ENCODE measurements around the gene CDS2. TPM values are rescaled to one million over a fixed set of nuclear protein-coding genes. Genes with fewer than 3 reads are reported as not detected.
"Not testable (repeated sequence)": the region's sequence is repeated elsewhere in the genome, so short reads cannot be mapped to it uniquely, and the experiment has no call there.

CDS2 gene
- total RNA-seq, 1 experiment from 2014 or later = 67.4 TPM

GRCh38 chr20:5095454-5095853 lies 31.4 kb upstream of the CDS2 start:
- TF ChIP-seq EZH2 (IDR thresholded peaks at IDR 0.05; ENCODE audit: borderline replicate concordance, low read depth, low read length, poor library complexity, severe bottlenecking) (no peak), CTCF (conservative IDR thresholded peaks at IDR 0.05; ENCODE audit: low read depth, low read length) (no peak)
- Histone ChIP-seq H3K4me3 (ENCODE audit: low read depth, low read length, poor library complexity, severe bottlenecking) (no peak overlapping the region), H3K27me3 (replicated peaks; ENCODE audit: insufficient read depth, low read depth, low read length, poor library complexity) (no peaks in the 10 kb centered on the region), H3K9me3 (ENCODE audit: low read depth, low read length, poor library complexity, severe bottlenecking) (no peaks in the 10 kb centered on the region), H3K4me1 (ENCODE audit: insufficient read depth, low read length, poor library complexity, severe bottlenecking) (no peaks in the 10 kb centered on the region), H3K36me3 (ENCODE audit: insufficient read depth, low read length, poor library complexity, severe bottlenecking) (peaks cover 27% of the 10 kb centered on the region), H3K27ac (ENCODE audit: low read depth, low read length, poor library complexity, severe bottlenecking) (no peak overlapping the region)
- no peak for DNase-seq (ENCODE audit: low spot score)
- ChIA-PET CTCF (no interaction called here), POLR2A (ENCODE audit: low non-redundant PET) (no interaction called here)
- intact Hi-C loops (cut with micrococcal nuclease; ENCODE audit: unreplicated experiment) = loop anchor here (10.0 kb wide), 1 partner anchor 131 kb away; no protein-coding TSS in a partner anchor
- no TSS peak for BruUV-seq (replicated peaks)

DNA sequence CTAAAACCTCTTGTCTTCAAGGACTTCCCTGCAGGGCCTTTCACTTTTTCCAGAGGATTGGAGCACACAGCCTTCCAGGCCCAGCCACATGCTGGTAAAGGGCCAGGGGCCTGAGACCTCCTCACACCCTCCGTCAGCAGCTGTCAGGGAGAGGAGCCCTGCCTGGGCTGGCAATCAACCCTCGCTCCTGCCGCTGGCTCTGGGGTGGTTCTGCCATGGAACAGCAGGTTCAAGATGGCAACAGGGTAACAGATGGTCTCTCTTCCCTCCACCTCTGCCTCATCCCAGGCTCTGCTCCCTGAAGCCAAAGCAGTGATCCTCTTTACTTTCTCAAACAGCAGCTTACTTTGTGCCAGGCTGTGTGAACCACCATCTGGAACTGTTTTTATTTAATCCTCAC lies 30.9 kb upstream of the CDS2 start:
- BruUV-seq (replicated peaks) = no TSS peak
- ChIA-PET POLR2A (ENCODE audit: low non-redundant PET) (no interaction called here), CTCF (no interaction called here)
- intact Hi-C loops (cut with micrococcal nuclease; ENCODE audit: unreplicated experiment) = loop anchor here (10.0 kb wide), 1 partner anchor 131 kb away; no protein-coding TSS in a partner anchor
- DNase-seq (ENCODE audit: low spot score) = no peak
- TF ChIP-seq CTCF (conservative IDR thresholded peaks at IDR 0.05; ENCODE audit: low read depth, low read length) (no peak), EZH2 (IDR thresholded peaks at IDR 0.05; ENCODE audit: borderline replicate concordance, low read depth, low read length, poor library complexity, severe bottlenecking) (no peak)
- no peaks in the 10 kb centered on the region for H3K27me3 ChIP-seq (replicated peaks; ENCODE audit: insufficient read depth, low read depth, low read length, poor library complexity)
- H3K36me3 ChIP-seq (ENCODE audit: insufficient read depth, low read length, poor library complexity, severe bottlenecking) = peaks cover 30% of the 10 kb centered on the region
- no peak overlapping the region for H3K4me3 ChIP-seq (ENCODE audit: low read depth, low read length, poor library complexity, severe bottlenecking)
- no peaks in the 10 kb centered on the region for H3K4me1 ChIP-seq (ENCODE audit: insufficient read depth, low read length, poor library complexity, severe bottlenecking)
- no peak overlapping the region for H3K27ac ChIP-seq (ENCODE audit: low read depth, low read length, poor library complexity, severe bottlenecking)
- no peaks in the 10 kb centered on the region for H3K9me3 ChIP-seq (ENCODE audit: low read depth, low read length, poor library complexity, severe bottlenecking)

GRCh38 chr20:5096463-5096862 lies 30.3 kb upstream of the CDS2 start:
- no TSS peak for BruUV-seq (replicated peaks)
- no peak overlapping the region for H3K27ac ChIP-seq (ENCODE audit: low read depth, low read length, poor library complexity, severe bottlenecking)
- POLR2A ChIA-PET (ENCODE audit: low non-redundant PET) = no interaction called here
- no peaks in the 10 kb centered on the region for H3K9me3 ChIP-seq (ENCODE audit: low read depth, low read length, poor library complexity, severe bottlenecking)
- TF ChIP-seq EZH2 (IDR thresholded peaks at IDR 0.05; ENCODE audit: borderline replicate concordance, low read depth, low read length, poor library complexity, severe bottlenecking) = no peak
- TF ChIP-seq CTCF (conservative IDR thresholded peaks at IDR 0.05; ENCODE audit: low read depth, low read length) = no peak
- intact Hi-C loops (cut with micrococcal nuclease; ENCODE audit: unreplicated experiment) = loop anchor here (10.0 kb wide), 1 partner anchor 132 kb away; no protein-coding TSS in a partner anchor
- H3K4me3 ChIP-seq (ENCODE audit: low read depth, low read length, poor library complexity, severe bottlenecking) = no peak overlapping the region
- no peaks in the 10 kb centered on the region for H3K27me3 ChIP-seq (replicated peaks; ENCODE audit: insufficient read depth, low read depth, low read length, poor library complexity)
- CTCF ChIA-PET = no interaction called here
- H3K4me1 ChIP-seq (ENCODE audit: insufficient read depth, low read length, poor library complexity, severe bottlenecking) = no peaks in the 10 kb centered on the region
- no peak for DNase-seq (ENCODE audit: low spot score)
- H3K36me3 ChIP-seq (ENCODE audit: insufficient read depth, low read length, poor library complexity, severe bottlenecking) = peaks cover 34% of the 10 kb centered on the region

DNA sequence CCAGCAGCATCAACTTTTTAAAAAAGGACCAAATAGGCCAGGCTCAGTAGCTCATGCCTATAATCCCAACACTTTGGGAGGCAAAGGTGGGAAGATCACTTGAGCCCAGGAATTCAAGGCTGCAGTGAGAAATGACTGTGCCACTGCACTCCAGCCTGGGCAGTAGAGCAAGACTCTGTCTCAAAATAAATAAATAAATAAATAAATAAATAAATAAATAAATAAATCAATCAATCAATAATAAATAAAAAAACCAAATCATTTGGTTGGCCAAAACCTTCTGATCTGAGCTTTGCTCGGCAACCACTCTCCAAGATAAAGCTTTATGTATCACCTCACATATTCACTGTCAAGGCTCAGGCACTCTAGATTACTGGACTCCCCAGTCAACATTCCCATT lies 27.8 kb upstream of the CDS2 start:
- POLR2A ChIA-PET (ENCODE audit: low non-redundant PET) = interaction anchor here (0.7 kb wide), 1 partner anchor 143 kb away, joined by 3 read pairs; no protein-coding TSS in a partner anchor
- intact Hi-C loops (cut with micrococcal nuclease; ENCODE audit: unreplicated experiment) = loop anchor here (10.0 kb wide), 1 partner anchor 134 kb away; no protein-coding TSS in a partner anchor
- CTCF ChIA-PET = interaction anchor here (0.5 kb wide), 1 partner anchor 958 kb away, joined by 3 read pairs; no protein-coding TSS in a partner anchor
- not testable (repeated sequence) for H3K4me1 ChIP-seq (ENCODE audit: insufficient read depth, low read length, poor library complexity, severe bottlenecking); DNase-seq (ENCODE audit: low spot score); H3K27ac ChIP-seq (ENCODE audit: low read depth, low read length, poor library complexity, severe bottlenecking); H3K9me3 ChIP-seq (ENCODE audit: low read depth, low read length, poor library complexity, severe bottlenecking); H3K27me3 ChIP-seq (replicated peaks; ENCODE audit: insufficient read depth, low read depth, low read length, poor library complexity); H3K4me3 ChIP-seq (ENCODE audit: low read depth, low read length, poor library complexity, severe bottlenecking); BruUV-seq (replicated peaks)
- peaks cover 36% of the 10 kb centered on the region for H3K36me3 ChIP-seq (ENCODE audit: insufficient read depth, low read length, poor library complexity, severe bottlenecking)

- BruUV-seq (replicated peaks) = TSS peak; percentile 52
- not testable (repeated sequence) for H3K27ac ChIP-seq (ENCODE audit: low read depth, low read length, poor library complexity, severe bottlenecking); DNase-seq (ENCODE audit: low spot score); H3K4me1 ChIP-seq (ENCODE audit: insufficient read depth, low read length, poor library complexity, severe bottlenecking); H3K4me3 ChIP-seq (ENCODE audit: low read depth, low read length, poor library complexity, severe bottlenecking); H3K9me3 ChIP-seq (ENCODE audit: low read depth, low read length, poor library complexity, severe bottlenecking); H3K27me3 ChIP-seq (replicated peaks; ENCODE audit: insufficient read depth, low read depth, low read length, poor library complexity)
- H3K36me3 ChIP-seq (ENCODE audit: insufficient read depth, low read length, poor library complexity, severe bottlenecking) = peaks cover 44% of the 10 kb centered on the region
- intact Hi-C loops (cut with micrococcal nuclease; ENCODE audit: unreplicated experiment) = loop anchor here (5.0 to 10.0 kb wide), 2 partner anchors 135 to 493 kb away; no protein-coding TSS in a partner anchor
- POLR2A ChIA-PET (ENCODE audit: low non-redundant PET) = interaction anchor here (0.7 kb wide), 1 partner anchor 144 kb away, joined by 3 read pairs; no protein-coding TSS in a partner anchor
- CTCF ChIA-PET = interaction anchor here (1.4 kb wide), 1 partner anchor 27 kb away, joined by 5 read pairs; the partner anchor contains the start of gene CDS2
Observed at GRCh38 chr20:5099909-5100308, 26.9 kb upstream of the CDS2 start.
